HG03521 (cell line): ENCODE results near the gene RIPOR2.
"Not testable (repeated sequence)": the region's sequence is repeated elsewhere in the genome, so short reads cannot be mapped to it uniquely, and the experiment has no call there.

Experiments used
- ATAC-seq: cut with Tn5 transposase; IDR thresholded peaks from one replicate; pipeline ENCODE4 v1.9.1; 2021; ENCODE audit warnings: mild to moderate bottlenecking, moderate library complexity; ENCODE audit not compliant: unreplicated experiment

RIPOR2 gene

DNA sequence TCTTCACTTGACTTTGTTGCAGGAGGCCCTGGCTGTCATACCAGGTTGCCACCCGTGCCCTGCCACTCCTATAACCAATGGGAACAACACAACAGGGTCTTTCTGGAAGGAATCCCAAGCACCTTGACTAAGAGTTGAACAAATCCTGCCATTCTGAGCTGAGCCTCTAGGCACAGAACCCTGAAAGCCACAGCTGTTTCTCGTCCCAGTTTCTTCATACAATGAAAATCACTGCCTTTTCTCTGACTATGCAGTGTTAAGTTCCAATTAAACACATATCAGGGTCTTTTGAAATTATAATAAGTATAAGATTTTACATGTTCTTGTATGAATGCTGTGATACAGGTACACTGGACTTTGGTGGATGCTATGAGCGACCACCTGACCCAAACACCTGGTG, 54.4 kb downstream of the RIPOR2 start:
- no peak for ATAC-seq

DNA sequence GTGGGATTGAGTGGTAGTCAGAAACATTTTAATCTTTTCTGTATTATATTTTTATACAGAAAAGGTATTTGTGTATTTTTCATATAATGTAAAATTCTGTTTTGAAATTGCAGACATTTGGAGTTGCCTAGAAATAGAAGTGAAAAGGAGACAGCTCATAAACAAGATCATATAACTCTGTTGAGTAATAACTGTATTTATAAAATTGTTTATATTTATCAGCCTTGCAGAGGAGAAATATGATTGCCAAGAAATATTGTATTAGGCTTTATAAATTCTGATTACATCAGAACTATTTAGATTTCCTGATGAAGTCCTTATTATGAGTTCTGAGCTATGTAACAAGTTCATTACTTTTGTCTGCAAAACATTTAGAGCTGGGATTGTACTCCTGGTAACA, 55.3 kb downstream of the RIPOR2 start:
- no peak for ATAC-seq

DNA sequence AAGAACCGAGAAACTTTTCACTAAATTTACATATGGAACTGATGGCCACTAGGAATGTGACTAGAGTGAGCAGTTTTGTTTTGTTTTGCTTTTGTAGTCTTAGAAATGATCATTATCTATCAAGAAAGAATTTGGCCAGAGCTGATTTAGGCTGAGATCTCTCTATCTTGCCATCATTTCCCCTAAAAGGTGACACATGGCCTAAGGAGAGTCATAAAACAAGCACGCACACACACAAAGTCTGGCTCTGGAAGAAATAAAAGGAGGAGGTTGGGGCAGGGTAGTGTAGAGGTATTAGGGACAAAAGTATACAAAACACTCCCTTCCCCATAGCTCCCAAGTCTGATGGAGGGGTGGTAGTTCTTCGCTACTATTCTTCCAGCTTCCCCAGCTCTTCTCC, 56.4 kb downstream of the RIPOR2 start:
- ATAC-seq, result no peak

DNA sequence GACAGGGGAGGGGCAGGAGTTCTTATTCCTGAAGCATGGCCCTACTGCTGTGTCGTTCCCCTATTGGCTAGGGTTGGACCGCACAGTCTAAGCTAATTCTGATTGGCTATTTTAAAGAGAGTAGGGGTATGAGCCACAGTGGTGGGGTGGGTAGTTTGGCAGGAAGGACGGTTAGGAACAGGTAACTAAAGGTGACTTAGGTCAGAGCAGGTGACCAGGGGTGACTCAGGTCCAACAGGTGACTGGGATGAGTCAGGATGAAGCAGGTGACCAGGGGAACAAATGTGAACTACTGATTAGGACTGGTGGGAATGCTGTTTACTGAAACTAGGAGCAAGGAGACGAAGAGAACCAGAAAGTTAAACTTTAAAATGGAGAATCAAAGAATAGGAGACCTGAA, 58.0 kb downstream of the RIPOR2 start:
- not testable (repeated sequence) for ATAC-seq

DNA sequence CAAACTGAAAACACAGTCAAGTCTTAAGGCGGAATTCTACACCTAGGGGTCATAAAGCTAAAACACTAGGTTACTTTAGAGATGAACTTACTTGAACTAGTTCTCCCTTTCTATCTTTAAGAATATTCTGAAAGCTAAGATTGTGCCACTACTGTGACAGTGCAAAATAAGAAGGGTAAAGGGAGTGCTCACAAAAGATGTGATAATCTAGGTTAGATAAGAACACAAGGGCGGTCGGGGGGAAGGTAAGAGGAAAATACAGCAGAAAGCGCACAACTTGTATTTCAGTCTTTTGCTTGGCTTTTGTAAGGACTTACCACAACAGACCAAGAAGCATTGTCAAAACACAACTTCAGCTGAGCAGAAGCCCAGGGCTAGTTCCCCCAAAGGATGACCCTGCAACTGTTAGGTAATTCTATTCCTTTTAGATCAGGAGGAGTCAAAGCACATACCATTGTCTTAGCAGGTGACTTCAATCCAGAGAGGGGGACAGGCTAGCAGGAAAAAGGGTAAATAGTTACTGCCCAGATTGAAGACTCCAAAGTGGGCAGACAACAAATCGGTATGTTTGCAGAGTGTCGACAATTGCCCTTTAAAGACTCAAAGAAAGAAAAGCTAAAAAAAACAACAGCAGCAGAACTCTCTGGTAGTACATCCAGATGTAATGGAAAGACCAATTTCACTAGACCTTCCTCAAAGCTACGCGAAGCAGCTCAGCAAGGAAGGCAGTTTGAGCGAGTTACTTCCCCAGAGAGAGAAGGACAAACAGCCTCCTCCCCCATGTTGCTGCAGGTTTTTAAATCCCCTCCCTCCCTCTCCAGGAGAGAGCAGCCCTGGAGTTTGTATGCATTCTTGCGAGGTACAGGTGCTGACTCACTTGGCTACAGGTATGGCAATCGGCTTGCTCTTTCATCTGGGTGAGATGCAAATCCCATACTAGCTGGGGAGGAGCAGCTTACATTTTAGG, 59.0 kb downstream of the RIPOR2 start:
- ATAC-seq, result no peak

DNA sequence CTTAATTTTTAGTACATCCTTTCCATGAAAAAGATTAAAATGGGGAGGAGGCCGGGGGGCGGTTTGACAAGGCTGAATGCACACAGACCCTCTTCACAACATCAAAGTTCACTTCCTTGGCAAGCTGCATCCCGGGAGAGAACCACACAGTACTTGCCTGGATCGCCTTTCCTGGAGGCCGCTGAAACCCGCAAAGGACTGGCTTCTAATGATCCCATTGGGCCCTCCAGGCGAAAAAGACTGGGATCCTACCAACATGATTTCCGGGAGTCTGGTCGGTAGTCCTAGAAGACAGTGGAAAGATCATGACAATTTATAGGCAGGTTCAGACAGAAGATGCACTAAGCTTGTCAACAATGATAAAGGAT, 60.2 kb downstream of the RIPOR2 start:
- no peak for ATAC-seq

DNA sequence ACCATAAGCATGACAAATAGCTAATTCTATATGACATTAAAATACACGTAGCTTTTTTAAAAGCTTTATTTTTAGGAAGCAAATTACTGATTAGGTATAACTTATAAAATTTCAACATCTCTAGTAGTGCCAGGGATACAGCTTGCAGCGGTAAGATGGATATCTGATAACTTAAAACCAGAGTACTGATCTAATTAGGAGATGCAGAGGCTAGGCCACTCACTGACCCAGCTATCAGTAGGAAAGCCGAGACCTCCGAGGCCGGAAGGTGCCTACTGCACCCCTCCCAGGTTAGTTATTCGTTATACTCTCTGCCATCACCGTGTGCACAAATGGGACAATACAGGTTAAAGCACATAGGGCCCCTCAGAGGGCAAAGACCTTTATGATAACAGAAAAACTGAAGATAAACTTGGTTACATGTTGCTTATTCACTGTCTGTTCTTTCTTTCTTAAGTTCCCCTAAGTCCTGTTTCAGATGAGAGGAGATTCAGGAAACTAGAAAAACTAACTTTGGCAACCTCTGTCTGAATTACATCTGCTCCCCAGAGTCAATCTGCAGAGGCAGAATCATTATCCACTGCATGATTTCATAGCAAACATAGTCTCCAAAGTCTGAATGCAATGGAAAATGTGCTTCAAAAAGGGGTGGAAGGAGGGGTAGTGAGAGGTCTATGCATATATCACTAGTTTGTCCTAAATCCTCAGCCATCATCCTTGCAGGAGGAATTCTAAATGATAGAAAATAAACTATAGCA, 60.8 kb downstream of the RIPOR2 start:
- no peak for ATAC-seq

DNA sequence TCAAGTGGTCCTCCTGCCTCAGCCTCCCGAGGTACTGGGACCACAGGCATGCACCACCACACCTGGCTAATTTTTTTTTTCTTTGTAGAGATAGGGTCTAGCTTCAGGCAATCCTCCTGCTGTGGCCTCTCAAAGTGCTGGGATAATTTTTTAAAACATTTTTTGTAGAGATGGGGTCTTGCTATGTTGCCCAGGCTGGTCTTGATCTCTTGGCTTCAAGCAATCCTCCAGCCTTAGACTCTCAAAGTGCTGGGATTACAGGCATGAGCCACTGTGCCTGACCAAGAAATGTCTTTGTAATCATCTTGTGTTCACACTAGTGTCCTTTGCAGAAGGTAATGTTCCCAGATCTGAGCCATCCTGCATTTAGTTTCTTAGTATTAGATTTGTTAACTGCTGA, 61.6 kb downstream of the RIPOR2 start:
- no peak for ATAC-seq

DNA sequence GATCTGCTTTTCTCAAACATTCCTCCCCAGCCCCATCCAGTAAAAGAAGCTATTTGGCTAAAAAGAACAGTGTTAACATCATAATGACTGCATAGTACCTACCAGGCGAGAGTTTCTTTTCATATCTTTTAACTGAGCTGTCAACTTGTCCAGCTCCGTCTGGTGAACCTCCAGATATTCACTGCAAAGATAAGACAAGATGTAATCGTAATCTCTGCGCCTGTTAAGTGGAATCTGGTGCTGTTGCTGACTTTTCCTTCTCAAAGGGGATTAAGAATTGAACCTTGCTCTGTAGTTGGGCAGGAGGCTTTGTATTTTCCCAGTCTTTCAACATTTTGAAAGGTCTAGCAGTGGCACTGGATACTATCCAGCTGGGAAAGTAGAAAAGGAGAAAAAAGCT, 63.0 kb downstream of the RIPOR2 start:
- no peak for ATAC-seq

DNA sequence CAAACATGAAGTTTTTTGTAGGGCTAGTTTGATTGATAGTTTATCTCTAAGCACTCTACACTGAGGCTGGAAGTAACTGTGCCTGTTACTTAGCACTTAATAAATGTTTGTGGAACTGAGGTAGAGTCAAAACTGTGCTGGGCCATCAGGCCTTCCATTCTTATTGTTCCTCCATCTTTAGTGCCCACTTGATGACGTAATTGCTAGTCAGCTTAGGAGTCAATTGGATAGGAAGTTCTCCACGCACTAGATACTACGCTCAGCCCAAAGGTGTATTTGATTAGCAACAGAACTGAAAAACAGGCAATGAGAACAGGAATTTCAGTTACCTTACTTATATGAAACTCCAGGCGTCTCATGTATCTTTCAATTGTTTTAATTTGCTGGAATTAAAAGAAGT, 67.0 kb downstream of the RIPOR2 start:
- no peak for ATAC-seq

DNA sequence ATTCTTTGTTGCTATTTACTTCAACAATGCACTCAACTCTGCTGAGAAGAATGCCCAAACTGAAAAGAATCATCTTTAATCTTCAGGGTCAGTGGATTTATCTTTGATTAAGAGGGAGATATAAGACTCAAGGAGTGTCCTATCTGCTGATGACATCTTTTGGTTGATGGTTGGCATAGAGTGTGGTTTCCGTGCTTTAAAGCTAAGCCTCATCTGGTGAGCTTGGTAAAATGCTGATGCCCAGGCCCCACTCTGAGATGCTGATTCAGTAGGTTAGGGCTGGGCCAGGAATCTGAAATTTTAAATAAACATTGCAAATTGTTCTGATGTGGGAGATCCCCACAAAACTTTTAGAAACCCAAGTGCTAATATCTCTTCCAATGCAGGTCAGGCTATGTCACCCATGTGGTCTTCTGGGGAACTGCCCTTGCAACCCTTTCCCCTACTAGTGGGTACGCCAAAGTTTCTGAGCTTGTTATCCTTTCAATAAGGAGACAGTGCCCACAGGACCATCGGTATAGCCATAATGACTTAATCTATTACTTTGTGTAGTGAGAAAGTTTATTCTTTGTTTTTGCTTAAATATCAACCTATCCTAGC, 68.6 kb downstream of the RIPOR2 start:
- ATAC-seq, result no peak

DNA sequence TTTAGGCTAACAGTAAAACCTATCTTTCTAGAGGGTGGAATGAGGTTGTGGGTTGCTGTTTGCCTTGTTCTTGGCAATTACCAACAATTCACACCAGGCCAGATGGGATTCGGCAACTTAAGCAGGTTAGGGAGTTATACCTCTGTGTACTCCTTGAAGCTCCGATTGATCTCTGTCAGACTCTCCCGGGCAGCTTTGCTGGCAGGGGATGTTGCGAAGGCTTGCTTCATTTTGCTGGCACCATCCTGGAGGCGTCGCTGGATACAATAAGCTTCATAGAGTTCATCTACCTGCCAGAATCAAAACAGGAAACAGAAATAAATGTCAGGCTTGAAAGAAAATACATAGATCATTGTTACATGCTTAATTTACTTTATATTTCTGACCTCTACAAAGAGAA, 70.6 kb downstream of the RIPOR2 start:
- no peak for ATAC-seq

DNA sequence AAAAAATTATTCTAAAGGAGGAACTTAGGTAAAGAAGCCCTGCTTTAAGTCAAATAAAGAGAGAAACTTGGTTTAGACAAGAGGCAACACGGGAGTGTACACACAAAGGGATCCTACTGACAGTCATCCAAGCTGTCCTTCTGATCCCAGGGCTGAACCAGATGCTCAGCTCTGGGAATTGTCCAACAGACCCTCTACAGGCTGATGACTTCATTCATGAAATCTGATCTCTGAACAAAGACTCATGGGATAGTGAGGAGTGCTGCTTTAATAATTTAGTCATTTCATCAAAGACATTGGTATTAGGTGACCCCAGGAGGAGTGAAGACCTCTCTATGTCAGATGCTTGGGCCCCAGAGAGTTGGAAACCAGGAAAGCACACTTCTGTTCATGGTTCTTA, 71.4 kb downstream of the RIPOR2 start:
- ATAC-seq, result no peak

DNA sequence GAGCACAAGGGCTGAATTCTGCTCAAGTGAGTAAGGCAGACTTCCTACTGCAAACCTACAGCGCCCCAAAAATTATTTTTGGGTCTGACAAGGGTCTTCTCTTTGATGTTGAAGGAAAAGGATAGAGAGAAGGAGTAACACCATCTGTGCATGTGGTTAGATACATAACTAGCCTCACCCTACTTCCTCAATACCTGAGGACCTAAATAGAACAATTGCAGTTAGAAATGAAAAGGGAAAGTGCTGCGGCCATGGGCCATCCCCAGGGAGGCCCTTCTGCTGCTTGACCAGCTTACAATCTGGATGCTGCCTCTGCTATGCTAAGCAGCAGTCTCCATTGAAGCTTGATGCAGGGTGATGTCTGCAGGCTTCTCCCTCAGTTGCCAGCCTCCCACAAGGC, 73.8 kb downstream of the RIPOR2 start:
- ATAC-seq, result no peak

DNA sequence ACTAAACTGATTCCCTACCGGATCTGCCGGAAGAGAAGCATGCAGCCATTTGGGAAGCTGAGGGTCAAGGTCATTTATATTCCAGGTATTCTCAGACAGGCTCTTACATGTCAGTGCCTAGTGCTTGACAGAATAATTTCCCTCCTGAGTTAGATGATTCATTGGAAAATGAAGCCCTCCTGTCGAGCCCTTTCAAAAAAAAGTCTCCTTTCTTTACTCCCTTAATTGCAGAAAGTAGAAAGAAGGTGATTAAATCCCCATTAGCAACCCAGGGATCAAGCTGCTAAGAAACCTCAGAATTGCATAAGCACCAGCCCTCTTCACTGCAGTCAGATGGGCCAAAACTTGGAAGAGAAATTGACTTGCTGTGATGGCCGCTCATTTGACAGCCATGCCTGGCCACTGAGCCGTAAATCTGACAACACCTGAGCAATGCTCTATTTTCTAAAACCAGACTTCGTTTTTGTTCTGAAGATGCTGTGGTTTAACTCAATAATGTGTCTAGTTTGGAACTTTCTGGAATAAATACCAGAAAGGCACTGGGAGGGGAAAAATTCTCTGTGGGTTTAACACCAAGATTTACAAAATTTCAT, 76.1 kb downstream of the RIPOR2 start:
- no peak for ATAC-seq

DNA sequence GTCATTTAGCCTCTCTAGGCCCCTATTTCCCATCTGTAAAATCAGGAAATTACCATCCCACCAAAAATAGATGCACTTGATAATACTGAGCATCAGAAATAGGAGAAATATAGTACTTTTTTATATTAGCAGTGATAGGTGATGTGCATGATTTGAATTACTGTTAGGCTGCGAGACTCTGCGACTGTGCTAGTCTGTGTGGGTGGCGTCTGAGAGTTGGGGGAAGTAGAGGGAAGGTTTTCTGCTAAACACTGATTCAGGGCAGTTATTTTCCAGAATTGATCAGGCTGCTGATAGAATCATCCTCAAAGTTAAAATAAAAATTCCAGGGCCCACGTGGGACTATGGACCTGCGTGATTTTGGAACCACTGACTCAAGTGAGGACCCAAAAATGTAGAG, 76.6 kb downstream of the RIPOR2 start:
- ATAC-seq, result no peak

DNA sequence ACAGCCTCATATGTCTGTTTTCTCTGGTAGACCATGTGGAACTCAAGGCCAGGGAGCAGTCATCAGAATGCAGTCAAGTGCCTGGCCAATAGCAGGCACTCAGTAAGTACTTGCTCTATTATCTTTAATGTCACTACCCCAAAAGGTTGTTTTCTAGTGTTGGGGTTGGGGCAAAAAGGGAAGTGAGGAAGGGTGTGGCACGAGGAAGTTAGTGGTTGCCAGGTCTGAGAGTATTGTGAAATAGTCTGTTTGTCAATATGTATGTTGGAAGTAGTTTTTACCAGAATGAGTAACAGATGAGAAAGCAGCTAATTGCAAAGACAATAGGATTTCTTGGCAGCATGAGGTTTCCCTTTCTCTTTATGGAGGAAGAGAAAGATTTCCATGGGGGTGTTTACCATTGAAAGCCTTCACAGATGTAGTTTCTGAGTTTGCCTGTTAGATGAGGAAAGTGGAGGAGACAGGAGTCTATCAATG, 77.5 kb downstream of the RIPOR2 start:
- peak; percentile 60 for ATAC-seq

DNA sequence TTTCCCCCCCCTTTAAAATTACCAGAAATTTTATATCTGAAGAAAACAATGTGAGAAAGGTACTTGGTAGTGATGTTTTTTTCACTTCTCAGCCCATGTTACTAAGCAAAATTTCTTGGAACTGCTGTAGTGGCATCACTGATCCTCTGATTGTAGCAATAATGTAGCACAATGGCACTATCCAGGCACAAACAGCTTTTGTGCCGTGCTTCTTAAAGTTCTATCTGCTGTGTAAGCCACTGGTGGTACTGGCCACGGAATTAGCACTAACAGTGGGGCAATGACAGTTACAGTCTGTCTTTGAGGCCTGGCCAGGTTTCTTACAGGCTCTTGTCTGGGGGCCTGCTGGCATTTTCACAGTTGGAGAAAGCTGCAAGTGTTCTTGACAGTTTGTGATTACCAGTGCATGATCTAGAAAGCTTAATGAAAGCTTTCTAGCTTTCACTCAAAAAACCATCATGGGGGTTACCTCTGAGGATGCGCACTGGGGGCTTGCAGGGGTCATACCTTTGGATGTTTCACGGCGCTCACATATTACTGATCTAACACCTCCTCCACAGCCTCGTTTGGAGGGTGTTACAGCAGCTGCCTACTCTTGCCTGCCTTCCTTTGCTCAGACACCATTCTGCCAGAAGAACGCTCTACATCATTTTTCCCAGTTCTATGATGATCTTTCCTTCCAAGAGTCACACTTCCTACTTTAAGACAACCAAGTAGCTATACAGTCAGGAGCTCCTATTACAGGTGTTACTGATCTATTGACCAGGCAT, 78.7 kb downstream of the RIPOR2 start:
- ATAC-seq, result no peak

DNA sequence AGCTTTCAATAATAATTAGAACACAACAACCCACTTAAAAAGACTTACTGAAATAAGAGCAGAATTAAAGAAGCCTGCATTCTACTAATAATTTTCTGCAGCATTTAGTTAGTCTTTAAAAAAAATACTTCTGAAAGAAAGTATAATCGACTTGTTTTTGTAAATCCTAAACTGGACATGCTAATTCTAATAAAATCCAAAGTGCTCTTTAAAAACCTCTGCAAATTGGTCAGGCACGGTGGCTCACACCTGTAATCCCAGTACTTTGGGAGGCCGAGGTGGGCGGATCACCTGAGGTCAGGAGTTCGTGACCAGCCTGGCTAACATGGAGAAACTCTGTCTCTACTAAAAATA, 79.5 kb downstream of the RIPOR2 start:
- no peak for ATAC-seq

DNA sequence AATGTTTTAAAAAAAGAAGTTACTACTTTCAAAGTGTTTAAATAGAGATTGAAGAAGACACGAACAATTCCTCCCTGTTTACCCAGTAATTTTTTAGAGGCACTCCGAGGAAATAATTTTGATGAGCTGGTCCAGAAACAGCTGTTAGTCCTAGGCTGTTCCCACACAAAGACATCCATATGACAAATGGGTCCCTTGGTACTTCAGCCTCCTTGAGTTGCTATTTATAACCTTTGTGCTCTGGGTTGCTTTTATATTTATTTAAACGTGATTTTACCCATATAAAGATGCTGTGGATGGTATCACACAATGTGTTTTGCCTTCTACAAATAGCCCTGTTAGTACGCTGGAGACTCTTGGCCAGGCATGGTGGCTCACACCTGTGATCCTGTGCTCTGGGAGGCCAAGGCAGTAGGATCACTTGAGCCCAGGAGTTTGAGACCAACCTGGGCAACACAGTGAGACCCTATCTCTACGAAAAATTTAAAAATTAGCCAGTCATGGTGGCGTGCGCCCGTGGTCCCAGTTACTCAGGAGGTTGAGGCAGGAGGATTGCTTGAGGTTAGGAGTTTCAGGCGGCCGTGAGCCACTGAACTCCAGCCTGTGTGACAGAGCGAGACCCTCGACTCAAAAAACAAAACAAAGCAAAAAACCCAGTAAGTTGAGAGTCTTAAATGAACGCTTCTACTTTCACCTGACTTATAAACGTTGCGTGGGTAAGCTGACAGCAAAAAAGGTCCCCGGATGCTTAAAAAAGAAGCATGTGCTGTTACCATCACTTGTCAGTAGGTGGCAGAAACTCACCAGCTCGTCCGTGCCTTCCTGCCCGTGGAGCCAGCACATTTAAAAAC, 80.1 kb downstream of the RIPOR2 start:
- peak; percentile 48 for ATAC-seq
